AG08395 (cell line): Measurements from ENCODE around the gene RBM20.

Source experiments
- DNase-seq: peaks from one replicate; pipeline ENCODE4 v3.0.0; 2012; ENCODE audit warnings: mixed read lengths, low spot score

Gene RBM20

DNA sequence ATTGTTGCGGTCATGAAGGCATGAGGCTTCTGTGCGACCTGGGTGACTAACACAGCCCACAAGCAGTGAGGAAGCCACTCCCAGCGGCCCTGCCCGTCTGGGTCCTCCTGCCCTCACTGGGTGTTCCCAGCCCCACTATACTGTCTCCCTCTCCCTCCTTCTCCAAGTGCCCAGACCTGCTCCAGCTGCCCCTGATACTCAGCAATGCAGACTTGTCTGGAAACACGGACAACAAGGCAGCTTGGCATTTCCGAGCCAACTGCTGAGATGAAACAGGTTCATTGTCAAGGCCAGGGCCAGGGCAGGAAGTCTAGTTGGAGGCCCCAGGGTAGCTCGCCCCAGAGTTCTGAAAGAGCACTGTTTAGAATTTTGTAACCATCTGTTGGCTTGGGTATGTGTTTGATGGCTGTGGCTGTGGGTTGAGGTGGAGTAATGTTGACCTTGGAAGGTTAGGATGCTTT is 95.7 kb downstream of the RBM20 start:
- no peak for DNase-seq

GRCh38 chr10:110742801-110743200 is 98.7 kb downstream of the RBM20 start:
- no peak for DNase-seq

DNA sequence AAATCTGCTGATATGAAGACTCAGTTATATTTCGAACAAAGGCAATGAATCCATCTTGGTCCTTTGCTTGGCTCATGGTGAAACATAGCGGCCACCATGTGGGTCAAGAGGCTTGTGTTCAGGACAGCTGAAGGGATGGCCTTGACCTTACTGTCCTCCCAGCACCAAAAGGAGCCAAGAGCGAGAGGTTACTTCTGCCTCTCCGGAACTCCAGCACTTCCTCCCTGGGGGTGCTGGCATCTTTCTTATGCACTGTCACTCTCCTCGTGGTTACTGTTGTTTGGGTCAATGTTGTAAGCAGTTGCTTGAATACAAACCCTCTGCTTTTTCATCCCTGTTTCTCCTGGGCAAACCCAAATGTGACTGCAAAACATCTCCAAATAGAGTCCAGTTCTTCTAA is 100.6 kb downstream of the RBM20 start:
- no peak for DNase-seq

DNA sequence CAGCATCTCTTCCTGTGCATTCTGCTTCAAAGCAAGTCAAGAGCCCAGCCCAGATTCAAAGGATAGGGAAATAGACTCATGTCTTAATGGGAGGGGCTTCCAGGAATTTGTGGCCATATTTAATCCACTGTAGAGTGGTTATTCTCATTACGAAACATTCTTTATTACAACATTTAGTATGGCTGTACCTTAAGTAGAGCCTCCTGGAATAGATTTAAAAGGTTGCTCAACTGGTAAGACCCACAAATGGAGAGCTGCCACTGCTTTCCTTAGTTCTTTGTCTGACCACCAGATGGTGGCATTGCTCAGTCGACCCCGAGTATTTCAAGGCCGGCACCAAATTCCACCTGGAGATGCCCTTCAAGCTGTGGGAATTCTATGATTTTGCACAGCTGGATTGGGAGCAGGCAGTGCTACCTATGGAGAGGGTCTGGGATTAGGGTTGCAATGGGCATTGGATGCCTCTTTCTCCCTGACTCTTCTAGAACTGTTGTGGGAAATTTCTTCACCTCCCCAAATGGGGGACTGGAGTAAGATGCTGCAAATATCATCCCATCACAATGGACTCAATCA is 102.2 kb downstream of the RBM20 start:
- peak; percentile 78 for DNase-seq

GRCh38 chr10:110746969-110747608 is 103.0 kb downstream of the RBM20 start:
- no peak for DNase-seq

DNA sequence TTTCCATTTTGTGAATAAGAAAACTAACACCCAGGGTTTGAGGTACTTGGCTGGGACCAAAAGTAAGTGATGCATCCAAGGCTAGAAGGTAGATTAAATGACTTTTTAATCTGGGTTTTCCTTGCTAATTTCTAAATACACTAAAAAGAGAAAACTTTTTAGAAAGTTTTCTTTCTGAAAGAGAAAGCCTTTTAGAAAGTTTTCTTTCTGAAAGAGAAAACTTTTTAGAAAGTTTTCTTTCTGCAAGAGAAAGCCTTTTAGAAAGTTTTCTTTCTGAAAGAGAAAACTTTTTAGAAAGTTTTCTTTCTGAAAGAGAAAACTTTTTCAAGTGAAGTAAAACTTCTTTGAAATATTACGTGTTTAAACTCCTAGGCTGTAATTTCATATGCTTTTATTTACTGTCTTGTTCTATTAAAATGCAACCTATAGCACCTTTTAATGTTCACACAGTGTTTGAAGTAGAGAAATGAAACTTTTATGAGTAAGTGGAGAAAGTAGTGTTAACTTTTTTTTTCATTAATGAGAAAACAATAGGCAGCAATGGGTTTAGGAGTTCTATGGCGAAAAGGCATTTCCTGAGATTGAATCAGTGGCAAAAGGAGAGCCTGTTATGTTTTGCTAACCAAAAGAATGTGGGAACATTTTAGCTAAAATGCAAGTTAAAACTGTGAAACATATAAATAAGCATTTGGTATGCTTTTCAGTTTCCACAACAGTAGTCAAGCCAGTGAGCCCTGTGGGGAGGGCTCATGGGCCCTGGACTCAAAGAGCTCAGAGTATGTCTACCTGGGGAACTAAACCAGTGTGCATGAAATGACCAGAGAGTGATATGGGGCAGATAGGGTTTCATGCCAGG is 103.7 kb downstream of the RBM20 start:
- DNase-seq = peak; percentile 15

DNA sequence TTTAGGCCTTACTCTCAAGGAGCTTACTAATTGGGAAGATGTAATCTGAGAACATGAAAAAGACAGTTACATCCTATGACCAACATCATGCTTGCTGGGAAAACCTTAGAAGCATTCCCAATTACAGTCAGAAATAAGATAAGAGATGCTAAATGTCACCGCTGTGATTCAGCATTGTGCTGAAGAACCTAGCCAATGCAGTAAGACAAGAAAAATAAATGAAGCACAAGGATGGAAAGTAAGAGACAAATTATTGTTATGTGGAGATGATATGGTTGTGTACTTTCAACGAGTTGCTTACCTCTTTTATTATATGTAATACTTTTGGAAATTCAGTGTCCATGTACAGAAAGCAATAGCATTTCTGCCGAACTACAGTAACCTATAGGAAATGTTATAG is 104.8 kb downstream of the RBM20 start:
- DNase-seq = no peak

GRCh38 chr10:110750931-110751330 is 106.8 kb downstream of the RBM20 start:
- no peak for DNase-seq

GRCh38 chr10:110751850-110752249 is 107.7 kb downstream of the RBM20 start:
- no peak for DNase-seq

GRCh38 chr10:110753462-110753861 is 109.3 kb downstream of the RBM20 start:
- no peak for DNase-seq

GRCh38 chr10:110754375-110755105 is 110.4 kb downstream of the RBM20 start:
- DNase-seq = no peak

DNA sequence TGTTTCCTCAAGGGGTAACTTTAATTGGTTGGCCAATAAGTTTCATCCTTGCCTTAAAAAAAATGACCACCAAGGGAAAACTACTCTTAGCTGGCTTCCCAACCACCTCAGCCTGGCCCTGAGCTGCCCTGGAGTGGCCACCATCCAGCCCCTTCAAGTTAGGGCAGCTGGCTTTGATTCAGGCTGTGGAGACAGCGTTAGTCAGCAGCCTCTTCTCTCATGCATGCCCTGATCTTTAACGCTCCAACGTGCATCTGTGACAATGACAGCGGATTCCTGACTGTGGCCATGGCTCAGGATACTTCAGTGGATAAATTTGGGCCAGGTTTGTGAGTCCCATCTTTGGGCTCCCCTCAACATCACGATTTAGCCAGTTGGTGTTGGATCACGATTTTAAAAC is 111.6 kb downstream of the RBM20 start:
- no peak for DNase-seq

- DNase-seq = no peak
Measured at GRCh38 chr10:110756876-110757275, 112.7 kb downstream of the RBM20 start.

- no peak for DNase-seq
Measured at GRCh38 chr10:110757586-110757985, 113.5 kb downstream of the RBM20 start.

DNA sequence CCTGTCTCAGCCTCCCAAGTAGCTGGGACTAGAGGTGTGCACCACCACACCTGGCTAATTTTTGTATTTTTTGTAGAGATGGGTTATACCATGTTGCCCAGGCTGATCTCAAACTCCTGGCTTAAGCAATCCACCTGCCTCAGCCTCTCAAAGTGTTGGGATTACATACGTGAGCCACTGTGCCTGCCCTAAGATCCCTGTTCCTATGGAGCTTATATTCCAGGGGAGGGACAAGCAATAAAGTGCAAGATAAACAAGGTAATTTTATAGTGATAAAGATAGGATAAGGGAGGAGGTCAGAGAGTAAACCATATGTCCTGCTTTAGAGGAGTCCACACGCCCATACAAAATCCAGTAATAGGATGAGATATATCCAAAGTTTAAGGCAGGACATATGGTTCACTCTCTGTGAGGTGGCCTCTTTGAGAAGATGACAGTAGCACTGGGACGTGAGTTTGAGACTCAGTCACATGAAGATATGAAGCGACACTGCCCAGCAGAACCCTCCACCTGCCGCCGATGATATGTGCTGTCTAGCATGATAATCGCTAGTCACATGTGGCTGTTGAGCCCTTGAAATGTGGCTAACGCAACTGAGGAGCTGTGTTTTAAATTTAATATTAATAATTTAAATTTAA is 114.1 kb downstream of the RBM20 start:
- DNase-seq = no peak

DNA sequence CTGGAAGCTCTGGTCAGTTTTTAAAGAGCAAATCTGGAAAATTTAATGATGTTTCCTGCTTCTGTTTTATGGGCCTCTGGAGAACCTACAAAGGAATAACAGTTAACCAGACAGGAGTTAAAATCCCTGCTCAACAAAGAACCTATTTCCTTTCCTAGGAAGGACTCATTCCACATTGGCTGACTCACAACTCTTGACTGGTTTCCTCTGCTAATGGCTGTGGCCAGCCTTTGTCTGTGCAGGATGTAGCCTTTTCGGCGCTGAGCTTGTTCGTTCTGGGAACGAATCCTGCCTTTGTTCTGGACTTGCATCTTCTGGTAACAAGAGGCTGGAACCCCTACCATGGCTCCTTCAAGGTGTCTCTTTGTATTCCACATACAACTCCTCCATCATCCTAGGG is 114.8 kb downstream of the RBM20 start:
- peak; percentile 66 for DNase-seq

GRCh38 chr10:110759523-110759922 is 115.4 kb downstream of the RBM20 start:
- DNase-seq = no peak

- no peak for DNase-seq
Measured at GRCh38 chr10:110762109-110762848, 118.1 kb downstream of the RBM20 start.

GRCh38 chr10:110762849-110763211 is 118.7 kb downstream of the RBM20 start:
- no peak for DNase-seq

GRCh38 chr10:110764378-110764777 is 120.2 kb downstream of the RBM20 start:
- no peak for DNase-seq

DNA sequence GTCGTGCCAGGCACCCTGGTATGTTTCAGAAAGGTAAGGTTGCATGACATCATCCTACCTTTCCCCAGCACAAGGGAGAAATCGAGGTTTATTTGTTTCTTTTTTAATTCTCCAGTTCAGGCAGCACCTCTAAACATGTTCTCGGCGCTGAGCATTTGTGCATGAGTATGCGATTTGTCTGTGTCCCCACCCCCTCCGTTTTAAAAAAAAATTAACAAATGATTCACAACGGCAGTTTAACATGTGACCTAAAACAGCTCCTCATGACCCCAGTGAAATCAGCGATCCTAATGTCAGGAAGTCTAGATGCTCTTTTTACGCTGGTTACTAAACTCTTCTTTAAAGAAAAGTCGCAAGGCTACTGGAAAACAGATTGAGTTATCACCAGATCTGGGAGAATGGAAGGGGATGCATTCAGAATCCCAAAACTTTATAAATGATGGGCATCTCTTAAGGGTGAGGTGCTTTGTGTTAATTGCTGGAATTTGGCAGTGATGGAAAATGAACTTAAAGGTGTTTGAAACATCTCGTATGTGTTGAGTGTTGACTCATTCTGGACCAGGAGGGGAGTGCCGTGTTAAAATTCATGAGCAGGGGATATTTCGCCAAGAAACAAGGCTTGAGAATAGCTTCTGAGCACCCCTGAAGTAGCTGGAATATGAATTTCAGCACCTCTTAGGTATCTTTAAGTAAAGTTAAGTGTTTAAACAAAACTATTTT is 120.8 kb downstream of the RBM20 start:
- no peak for DNase-seq
